ENCODE data around the gene CDK5R2. TPM values are rescaled to one million over a fixed set of nuclear protein-coding genes. Genes with fewer than 3 reads are reported as not detected.
"Not testable (repeated sequence)": the region's sequence is repeated elsewhere in the genome, so short reads cannot be mapped to it uniquely, and the experiment has no call there.

Gene CDK5R2
- polyA plus RNA-seq (ENCODE audit: low read depth in 6 of 6) = not detected

GRCh38 chr2:218959141-218959731 is at the start of gene CDK5R2:
Gene CDK5R2, plus strand, starts transcription at chr2:218959666. Its CDS starts 155 bp downstream, at chr2:218959821.
- Mint-ChIP-seq H3K9me3 (peaks cover 0 to 7% (median 4%) of the 10 kb centered on the region in 7 donors), H3K4me3 (peak within 1 kb of the TSS; percentile 40 to 84 (median 69)), H3K27ac (peak within 1 kb of the TSS in 3 of 6 donors; percentile 33 to 87 (median 47)), H3K27me3 (peaks cover 39 to 83% (median 71%) of the 10 kb centered on the region in 3 donors), H3K36me3 (peaks cover 0 to 10% of the 10 kb centered on the region in 2 donors), H3K4me1 (peaks cover 7 to 26% (median 19%) of the 10 kb centered on the region in 3 donors)
- DNase-seq (peak; percentile 65), ATAC-seq (ENCODE audit: low read depth in 2 of 2) (peak; percentile 86 to 89)

- H3K27me3 Mint-ChIP-seq = peaks cover 26 to 45% (median 30%) of the 10 kb centered on the region in 3 donors
These were observed 48.7 kb upstream of the CDK5R2 start for GRCh38 chr2:218910741-218911140.

GRCh38 chr2:218920504-218920903 is 39.0 kb upstream of the CDK5R2 start:
- Mint-ChIP-seq H3K4me3 (no peak overlapping the region), H3K27me3 (peaks cover 36 to 48% (median 46%) of the 10 kb centered on the region in 3 donors), H3K27ac (no peak overlapping the region), H3K4me1 (peaks cover 0 to 10% (median 4%) of the 10 kb centered on the region in 3 donors), H3K9me3 (peaks cover 8 to 33% (median 25%) of the 10 kb centered on the region in 7 donors), H3K36me3 (peaks cover 0 to 25% of the 10 kb centered on the region in 2 donors)
- no peak for ATAC-seq (ENCODE audit: low read depth in 2 of 2)
- DNase-seq = no peak

More at GRCh38 chr2:218910741-218911140, 48.7 kb upstream of the CDK5R2 start:
- H3K36me3 Mint-ChIP-seq = no peaks in the 10 kb centered on the region
- no peak for ATAC-seq (ENCODE audit: low read depth in 2 of 2)
- H3K4me1 Mint-ChIP-seq = peaks cover 7 to 12% (median 9%) of the 10 kb centered on the region in 3 donors
- no peak for DNase-seq
- H3K9me3 Mint-ChIP-seq = no peaks in the 10 kb centered on the region
- H3K4me3 Mint-ChIP-seq = peak overlapping the region in 3 of 8 donors; percentile 13 to 73 (median 34)
- H3K27ac Mint-ChIP-seq = no peak overlapping the region

GRCh38 chr2:218924757-218925156 is 34.7 kb upstream of the CDK5R2 start:
- DNase-seq = no peak
- no peak for ATAC-seq (ENCODE audit: low read depth in 2 of 2)
- Mint-ChIP-seq H3K27ac (no peak overlapping the region), H3K27me3 (peaks cover 32 to 52% (median 49%) of the 10 kb centered on the region in 3 donors), H3K36me3 (peaks cover 0 to 25% of the 10 kb centered on the region in 2 donors), H3K4me3 (no peak overlapping the region), H3K9me3 (peaks cover 8 to 34% (median 30%) of the 10 kb centered on the region in 7 donors), H3K4me1 (peaks cover 0 to 10% (median 4%) of the 10 kb centered on the region in 3 donors)

- H3K27me3 Mint-ChIP-seq = peaks cover 32 to 52% (median 49%) of the 10 kb centered on the region in 3 donors
- H3K9me3 Mint-ChIP-seq = peaks cover 8 to 41% (median 32%) of the 10 kb centered on the region in 7 donors
- H3K4me3 Mint-ChIP-seq = no peak overlapping the region
These were observed 34.0 kb upstream of the CDK5R2 start for GRCh38 chr2:218925434-218925833.

GRCh38 chr2:218927422-218927821 is 32.0 kb upstream of the CDK5R2 start:
- Mint-ChIP-seq H3K4me3 (no peak overlapping the region), H3K4me1 (peaks cover 0 to 5% (median 2%) of the 10 kb centered on the region in 3 donors), H3K9me3 (peaks cover 8 to 37% (median 29%) of the 10 kb centered on the region in 7 donors), H3K27me3 (peaks cover 24 to 46% (median 41%) of the 10 kb centered on the region in 3 donors), H3K36me3 (peaks cover 6 to 17% of the 10 kb centered on the region in 2 donors), H3K27ac (no peak overlapping the region)
- DNase-seq = no peak
- ATAC-seq (ENCODE audit: low read depth in 2 of 2) = no peak

More at GRCh38 chr2:218925434-218925833, 34.0 kb upstream of the CDK5R2 start:
- Mint-ChIP-seq H3K27ac (no peak overlapping the region), H3K4me1 (peaks cover 0 to 10% (median 4%) of the 10 kb centered on the region in 3 donors), H3K36me3 (peaks cover 6 to 25% of the 10 kb centered on the region in 2 donors)
- ATAC-seq (ENCODE audit: low read depth in 2 of 2) (no peak), DNase-seq (no peak)

GRCh38 chr2:218927876-218928275 is 31.6 kb upstream of the CDK5R2 start:
- no peak for ATAC-seq (ENCODE audit: low read depth in 2 of 2)
- H3K27me3 Mint-ChIP-seq = peaks cover 24 to 41% (median 40%) of the 10 kb centered on the region in 3 donors

GRCh38 chr2:218930488-218930887 is 29.0 kb upstream of the CDK5R2 start:
- not testable (repeated sequence) for DNase-seq; ATAC-seq (ENCODE audit: low read depth in 2 of 2); H3K4me1 Mint-ChIP-seq; H3K27ac Mint-ChIP-seq; H3K36me3 Mint-ChIP-seq
- H3K4me3 Mint-ChIP-seq = peak overlapping the region in 1 of 8 donors; percentile 44
- H3K27me3 Mint-ChIP-seq = peaks cover 20 to 48% (median 39%) of the 10 kb centered on the region in 3 donors
- peaks cover 0 to 14% (median 7%) of the 10 kb centered on the region in 7 donors for H3K9me3 Mint-ChIP-seq

More at GRCh38 chr2:218927876-218928275, 31.6 kb upstream of the CDK5R2 start:
- no peak for DNase-seq
- Mint-ChIP-seq H3K27ac (no peak overlapping the region), H3K9me3 (peaks cover 8 to 34% (median 25%) of the 10 kb centered on the region in 7 donors), H3K4me1 (peaks cover 0 to under 1% (median 0%) of the 10 kb centered on the region in 3 donors), H3K4me3 (peak overlapping the region in 1 of 8 donors; percentile 53), H3K36me3 (peaks cover 6 to 12% of the 10 kb centered on the region in 2 donors)

GRCh38 chr2:218931751-218932150 is 27.7 kb upstream of the CDK5R2 start:
- not testable (repeated sequence) for H3K4me1 Mint-ChIP-seq; H3K4me3 Mint-ChIP-seq; DNase-seq; ATAC-seq (ENCODE audit: low read depth in 2 of 2); H3K27ac Mint-ChIP-seq; H3K36me3 Mint-ChIP-seq
- Mint-ChIP-seq H3K9me3 (peaks cover 0 to 13% (median 7%) of the 10 kb centered on the region in 7 donors), H3K27me3 (peaks cover 22 to 50% (median 42%) of the 10 kb centered on the region in 3 donors)

- DNase-seq = no peak
- H3K36me3 Mint-ChIP-seq = peaks cover 0 to 11% of the 10 kb centered on the region in 2 donors
- peaks cover 0 to 4% (median 0%) of the 10 kb centered on the region in 7 donors for H3K9me3 Mint-ChIP-seq
- H3K4me3 Mint-ChIP-seq = no peak overlapping the region
- no peaks in the 10 kb centered on the region for H3K4me1 Mint-ChIP-seq
- ATAC-seq (ENCODE audit: low read depth in 2 of 2) = no peak
- H3K27me3 Mint-ChIP-seq = peaks cover 42 to 50% (median 43%) of the 10 kb centered on the region in 3 donors
- H3K27ac Mint-ChIP-seq = peak overlapping the region in 1 of 6 donors; percentile 44
These were observed 14.6 kb upstream of the CDK5R2 start for GRCh38 chr2:218944759-218945404.

- Mint-ChIP-seq H3K9me3 (peaks cover 0 to 4% (median 0%) of the 10 kb centered on the region in 7 donors), H3K4me1 (no peaks in the 10 kb centered on the region), H3K27me3 (peaks cover 36 to 48% (median 46%) of the 10 kb centered on the region in 3 donors), H3K27ac (no peak overlapping the region), H3K36me3 (peaks cover 0 to 11% of the 10 kb centered on the region in 2 donors), H3K4me3 (no peak overlapping the region)
- no peak for DNase-seq
- ATAC-seq (ENCODE audit: low read depth in 2 of 2) = no peak
These were observed 12.8 kb upstream of the CDK5R2 start for GRCh38 chr2:218946621-218947020.

- H3K4me1 Mint-ChIP-seq = no peaks in the 10 kb centered on the region
- H3K9me3 Mint-ChIP-seq = no peaks in the 10 kb centered on the region
- H3K36me3 Mint-ChIP-seq = no peaks in the 10 kb centered on the region
- ATAC-seq (ENCODE audit: low read depth in 2 of 2) (no peak), DNase-seq (no peak)
- no peak overlapping the region for H3K4me3 Mint-ChIP-seq
- H3K27me3 Mint-ChIP-seq = peaks cover 25 to 66% (median 46%) of the 10 kb centered on the region in 3 donors
- no peak overlapping the region for H3K27ac Mint-ChIP-seq
These were observed 7.3 kb upstream of the CDK5R2 start for GRCh38 chr2:218952160-218952559.

GRCh38 chr2:218953366-218953954 is 6.0 kb upstream of the CDK5R2 start:
- Mint-ChIP-seq H3K4me3 (no peak overlapping the region), H3K36me3 (no peaks in the 10 kb centered on the region), H3K4me1 (no peaks in the 10 kb centered on the region), H3K27me3 (peaks cover 33 to 79% (median 59%) of the 10 kb centered on the region in 3 donors), H3K27ac (no peak overlapping the region), H3K9me3 (no peaks in the 10 kb centered on the region)
- ATAC-seq (ENCODE audit: low read depth in 2 of 2) = no peak
- no peak for DNase-seq
